GM21825 (cell line): ENCODE measurements around the gene DTWD2.

Experiments used
- ATAC-seq: cut with Tn5 transposase; IDR thresholded peaks from one replicate; pipeline ENCODE4 v1.9.1; 2021; ENCODE audit warnings: mild to moderate bottlenecking, moderate library complexity; ENCODE audit not compliant: unreplicated experiment

DTWD2 gene

DNA sequence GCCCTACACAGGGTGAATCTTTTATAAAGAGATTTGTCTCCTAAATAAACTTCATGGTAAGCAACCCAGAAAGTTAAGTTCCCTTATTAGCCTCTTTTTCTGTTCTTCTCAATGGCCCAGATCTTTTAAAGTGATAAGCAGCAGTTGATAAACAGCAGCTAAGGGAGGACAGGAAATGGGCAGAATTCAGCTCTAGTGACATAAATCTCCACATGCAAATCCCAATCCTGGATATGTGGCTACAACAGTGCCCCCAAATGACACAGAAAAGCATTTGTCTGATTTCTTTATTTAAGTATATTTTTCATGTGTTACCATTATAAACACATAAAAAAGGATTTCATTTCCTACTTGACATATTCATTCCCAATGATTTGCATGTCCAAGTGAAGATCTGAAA, 199.0 kb downstream of the DTWD2 start:
- ATAC-seq = no peak

DNA sequence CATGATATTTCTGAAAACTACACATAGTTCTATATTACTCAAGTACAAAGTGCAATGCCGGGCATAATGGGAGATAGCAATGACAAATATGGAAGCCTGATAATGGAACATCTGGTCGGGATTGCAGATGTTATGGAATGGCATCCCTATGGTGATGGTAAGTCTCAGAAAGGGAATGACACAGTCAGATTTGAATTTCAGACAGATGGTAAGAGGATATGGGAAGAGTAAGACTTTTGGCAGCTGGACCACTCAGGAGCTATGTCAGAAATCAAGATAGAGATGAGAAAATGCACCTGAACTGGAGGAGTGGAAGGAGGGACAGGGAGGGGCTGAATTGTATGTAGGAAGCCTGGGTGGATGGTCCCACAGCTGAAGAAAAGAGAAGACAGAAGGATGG, 200.0 kb downstream of the DTWD2 start:
- ATAC-seq = no peak
